ENCODE data around the gene PPM1A. TPM values are rescaled to one million over a fixed set of nuclear protein-coding genes. Genes with fewer than 3 reads are reported as not detected.

Gene PPM1A
- total RNA-seq, 2 donors from 2014 or later = 63.0 to 126 TPM

DNA sequence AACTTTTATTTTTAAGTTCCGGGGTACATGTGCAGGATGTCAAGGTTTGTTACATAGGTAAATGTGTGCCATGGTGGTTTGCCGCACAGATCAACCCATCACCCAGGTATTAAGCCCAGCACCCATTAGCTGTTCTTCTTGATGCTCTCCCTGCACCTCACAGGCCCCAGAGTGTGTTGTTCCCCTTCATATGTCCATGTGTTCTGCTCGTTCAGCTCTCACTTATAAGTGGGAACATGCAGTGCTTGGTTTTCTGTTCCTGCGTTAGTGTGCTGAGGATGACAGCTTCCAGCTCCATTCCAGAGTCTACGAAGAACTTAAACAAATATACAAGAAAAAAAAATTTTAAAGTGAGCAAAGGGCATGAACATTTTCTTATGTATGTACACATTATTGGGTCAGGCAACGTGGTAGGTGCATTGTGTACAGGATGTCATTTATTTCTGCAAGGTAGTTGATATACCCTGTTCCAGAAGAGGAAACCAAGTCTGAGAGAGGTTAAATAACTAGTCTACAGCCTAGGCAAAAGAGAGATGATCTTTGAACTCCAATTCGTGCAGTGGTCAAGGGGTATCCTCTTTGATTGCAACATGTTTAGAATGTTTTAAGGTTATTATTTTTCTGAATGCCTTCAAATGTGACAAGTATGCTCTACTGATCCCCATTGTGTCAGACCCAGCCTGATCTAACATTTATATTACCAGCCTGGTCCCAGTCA is 8.7 kb upstream of the PPM1A start:
- Histone ChIP-seq H3K9ac (ENCODE audit: low read depth in 2 of 2, low read length in 2 of 2) (no peak overlapping the region), H3K27me3 (no peaks in the 10 kb centered on the region), H3K27ac (no peak overlapping the region), H3K9me3 (no peaks in the 10 kb centered on the region), H3K4me3 (no peak overlapping the region), H3K36me3 (no peaks in the 10 kb centered on the region), H3K4me1 (no peaks in the 10 kb centered on the region)
- DNase-seq = no peak
- TF ChIP-seq, protein P1, sequence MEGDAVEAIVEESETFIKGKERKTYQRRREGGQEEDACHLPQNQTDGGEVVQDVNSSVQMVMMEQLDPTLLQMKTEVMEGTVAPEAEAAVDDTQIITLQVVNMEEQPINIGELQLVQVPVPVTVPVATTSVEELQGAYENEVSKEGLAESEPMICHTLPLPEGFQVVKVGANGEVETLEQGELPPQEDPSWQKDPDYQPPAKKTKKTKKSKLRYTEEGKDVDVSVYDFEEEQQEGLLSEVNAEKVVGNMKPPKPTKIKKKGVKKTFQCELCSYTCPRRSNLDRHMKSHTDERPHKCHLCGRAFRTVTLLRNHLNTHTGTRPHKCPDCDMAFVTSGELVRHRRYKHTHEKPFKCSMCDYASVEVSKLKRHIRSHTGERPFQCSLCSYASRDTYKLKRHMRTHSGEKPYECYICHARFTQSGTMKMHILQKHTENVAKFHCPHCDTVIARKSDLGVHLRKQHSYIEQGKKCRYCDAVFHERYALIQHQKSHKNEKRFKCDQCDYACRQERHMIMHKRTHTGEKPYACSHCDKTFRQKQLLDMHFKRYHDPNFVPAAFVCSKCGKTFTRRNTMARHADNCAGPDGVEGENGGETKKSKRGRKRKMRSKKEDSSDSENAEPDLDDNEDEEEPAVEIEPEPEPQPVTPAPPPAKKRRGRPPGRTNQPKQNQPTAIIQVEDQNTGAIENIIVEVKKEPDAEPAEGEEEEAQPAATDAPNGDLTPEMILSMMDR (IDR thresholded peaks at IDR 0.05) = no peak
- intact Hi-C loops (cut with DNase I) = no loop called here

DNA sequence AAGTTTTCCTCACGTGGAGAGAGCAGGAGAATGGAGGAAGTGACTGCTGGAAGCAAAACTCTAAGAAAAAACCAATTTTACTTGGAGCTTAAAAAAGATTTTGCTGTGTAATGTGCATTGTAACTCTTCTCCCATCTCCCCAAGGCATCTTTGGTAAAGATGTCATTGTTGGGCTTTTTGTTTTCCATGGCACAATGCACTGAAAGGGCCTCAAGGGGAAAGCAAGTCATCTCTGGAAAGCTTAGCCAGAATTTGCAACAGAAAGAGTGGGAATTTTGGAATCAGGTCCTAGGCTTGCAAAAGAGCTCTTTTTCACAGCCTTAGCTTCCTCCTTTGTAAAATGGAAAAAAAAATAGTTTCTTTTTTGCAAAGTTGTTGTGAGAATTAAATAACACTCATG is 7.9 kb upstream of the PPM1A start:
- Histone ChIP-seq H3K27me3 (no peaks in the 10 kb centered on the region), H3K4me3 (no peak overlapping the region), H3K27ac (no peak overlapping the region), H3K9me3 (no peaks in the 10 kb centered on the region), H3K9ac (ENCODE audit: low read depth in 2 of 2, low read length in 2 of 2) (no peak overlapping the region), H3K4me1 (no peaks in the 10 kb centered on the region), H3K36me3 (no peaks in the 10 kb centered on the region)
- DNase-seq = no peak
- TF ChIP-seq, protein P1 (IDR thresholded peaks at IDR 0.05) = no peak
- intact Hi-C loops (cut with DNase I) = no loop called here

DNA sequence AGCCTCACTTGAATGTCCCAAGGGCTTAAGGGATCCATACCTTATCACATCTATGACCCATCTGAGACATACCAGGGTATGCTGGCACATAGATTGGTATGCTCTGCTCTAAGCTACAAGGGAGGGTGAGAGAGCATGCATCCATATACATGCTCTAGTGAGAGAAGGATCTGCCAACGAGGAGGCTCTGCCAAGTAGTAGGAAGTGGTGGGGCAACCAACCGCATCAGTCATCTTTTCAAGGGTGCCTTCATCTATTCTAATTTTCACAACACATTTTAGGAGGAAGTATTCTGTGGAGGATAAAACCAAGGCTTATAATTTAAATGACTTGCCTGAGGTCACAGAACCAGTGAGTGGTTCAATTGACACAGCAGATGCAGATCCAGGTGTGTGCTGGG is 6.6 kb upstream of the PPM1A start:
- no peaks in the 10 kb centered on the region for H3K4me1 ChIP-seq
- no peak for DNase-seq
- H3K36me3 ChIP-seq = no peaks in the 10 kb centered on the region
- intact Hi-C loops (cut with DNase I) = no loop called here
- H3K27me3 ChIP-seq = no peaks in the 10 kb centered on the region
- H3K27ac ChIP-seq = no peak overlapping the region
- no peak overlapping the region for H3K9ac ChIP-seq (ENCODE audit: low read depth in 2 of 2, low read length in 2 of 2)
- no peaks in the 10 kb centered on the region for H3K9me3 ChIP-seq
- TF ChIP-seq, protein P1 (IDR thresholded peaks at IDR 0.05) = no peak
- H3K4me3 ChIP-seq = no peak overlapping the region

- Histone ChIP-seq H3K4me1 (no peaks in the 10 kb centered on the region), H3K27me3 (no peaks in the 10 kb centered on the region), H3K9ac (ENCODE audit: low read depth in 2 of 2, low read length in 2 of 2) (no peak overlapping the region), H3K27ac (no peak overlapping the region), H3K4me3 (no peak overlapping the region), H3K36me3 (no peaks in the 10 kb centered on the region), H3K9me3 (no peaks in the 10 kb centered on the region)
- DNase-seq = no peak
- intact Hi-C loops (cut with DNase I) = no loop called here
- TF ChIP-seq, protein P1 (IDR thresholded peaks at IDR 0.05) = no peak
These were observed 3.4 kb upstream of the PPM1A start for GRCh38 chr14:60245380-60246177.

DNA sequence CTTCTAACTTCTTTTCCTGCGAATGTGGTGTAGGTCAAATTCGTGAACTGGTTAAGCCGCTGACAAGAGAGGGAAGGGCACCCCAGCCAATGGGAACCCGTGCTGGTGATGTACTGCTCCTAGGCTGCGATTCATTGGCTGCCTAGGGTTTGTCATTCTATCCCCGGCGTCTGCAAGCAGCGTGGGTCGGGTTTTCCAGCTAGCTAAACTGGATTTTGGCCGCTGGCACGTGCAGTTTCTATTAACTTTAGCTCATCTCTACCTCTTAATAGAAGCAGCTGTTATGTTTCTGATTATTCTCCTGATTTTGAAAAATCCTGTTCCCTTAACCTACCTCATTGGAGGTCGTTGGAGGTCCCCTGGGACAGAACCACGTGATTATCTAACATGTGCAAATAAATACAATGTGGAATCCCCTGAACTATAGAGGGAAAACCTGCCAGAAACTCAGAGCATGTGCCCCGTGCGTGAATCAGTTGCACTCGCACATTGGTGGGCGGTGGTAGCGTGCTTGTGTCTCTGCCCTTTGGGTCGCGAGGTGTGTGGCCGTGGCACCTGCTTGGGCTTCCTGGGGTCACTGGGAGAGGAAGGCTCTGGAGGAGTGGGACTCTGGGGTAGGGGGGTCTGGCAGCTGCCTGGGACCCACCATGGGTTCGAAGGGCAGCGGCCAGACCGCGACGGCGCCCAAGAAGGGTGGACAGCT is 876 bp upstream of the PPM1A start:
- TF ChIP-seq, protein P1 (IDR thresholded peaks at IDR 0.05) = no peak
- Histone ChIP-seq H3K27ac (peak overlapping the region; percentile 100), H3K27me3 (no peaks in the 10 kb centered on the region), H3K36me3 (no peaks in the 10 kb centered on the region), H3K9ac (ENCODE audit: low read depth in 2 of 2, low read length in 2 of 2) (peak overlapping the region; percentile 98 to 100), H3K9me3 (no peaks in the 10 kb centered on the region), H3K4me1 (no peaks in the 10 kb centered on the region), H3K4me3 (peak overlapping the region; percentile 61)
- DNase-seq = peak; percentile 93
- intact Hi-C loops (cut with DNase I) = no loop called here

Data from colonic mucosa (tissue), 4 donors.